Measurements from ENCODE around the gene FAM241A.

FAM241A gene

GRCh38 chr4:112120021-112120420, 25.2 kb upstream of the FAM241A start:
- no peak for TF ChIP-seq CTCF (IDR thresholded peaks at IDR 0.05; ENCODE audit: low read depth, low read length)
- DNase-seq (ENCODE audit: extremely low read depth, low read depth): no peak

GRCh38 chr4:112125416-112125815, 19.8 kb upstream of the FAM241A start:
- DNase-seq (ENCODE audit: extremely low read depth, low read depth): no peak

GRCh38 chr4:112127048-112127637, 18.1 kb upstream of the FAM241A start:
- no peak for DNase-seq (ENCODE audit: extremely low read depth, low read depth)
- no peak for TF ChIP-seq CTCF (IDR thresholded peaks at IDR 0.05; ENCODE audit: low read depth, low read length)

More at GRCh38 chr4:112125416-112125815, 19.8 kb upstream of the FAM241A start:
- no peak for TF ChIP-seq CTCF (IDR thresholded peaks at IDR 0.05; ENCODE audit: low read depth, low read length)

- no peak for TF ChIP-seq CTCF (IDR thresholded peaks at IDR 0.05; ENCODE audit: low read depth, low read length)
- DNase-seq (ENCODE audit: extremely low read depth, low read depth): no peak
These were observed 17.5 kb upstream of the FAM241A start for GRCh38 chr4:112127803-112128202.

GRCh38 chr4:112128452-112128851, 16.8 kb upstream of the FAM241A start:
- DNase-seq (ENCODE audit: extremely low read depth, low read depth): no peak
- TF ChIP-seq CTCF (IDR thresholded peaks at IDR 0.05; ENCODE audit: low read depth, low read length): no peak

- no peak for DNase-seq (ENCODE audit: extremely low read depth, low read depth)
- TF ChIP-seq CTCF (IDR thresholded peaks at IDR 0.05; ENCODE audit: low read depth, low read length): no peak
These were observed 14.3 kb upstream of the FAM241A start for GRCh38 chr4:112130906-112131305.

GRCh38 chr4:112136551-112136950, 8.7 kb upstream of the FAM241A start:
- TF ChIP-seq CTCF (IDR thresholded peaks at IDR 0.05; ENCODE audit: low read depth, low read length): no peak
- DNase-seq (ENCODE audit: extremely low read depth, low read depth): no peak
